ENCODE data around the gene TPST1.

DNA sequence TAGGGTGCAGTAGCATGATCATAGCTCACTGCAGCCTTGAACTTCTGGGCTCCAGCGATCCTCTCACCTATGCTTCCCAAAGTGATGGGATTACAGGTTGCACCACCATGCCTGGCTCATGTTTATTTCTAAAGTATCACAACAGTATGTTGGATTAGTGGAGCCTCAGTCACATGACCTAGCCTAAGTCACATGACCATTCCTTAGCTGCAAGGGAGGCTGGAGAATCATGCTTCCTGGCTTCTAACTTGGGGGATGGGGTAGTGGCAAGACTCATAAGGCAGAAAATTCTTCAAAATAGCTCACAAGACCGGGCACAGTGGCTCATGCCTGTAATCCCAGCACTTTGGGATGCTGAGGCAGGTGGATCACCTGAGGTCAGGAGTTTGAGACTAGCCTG, 26.9 kb upstream of the TPST1 start:
- TF ChIP-seq, protein P1, sequence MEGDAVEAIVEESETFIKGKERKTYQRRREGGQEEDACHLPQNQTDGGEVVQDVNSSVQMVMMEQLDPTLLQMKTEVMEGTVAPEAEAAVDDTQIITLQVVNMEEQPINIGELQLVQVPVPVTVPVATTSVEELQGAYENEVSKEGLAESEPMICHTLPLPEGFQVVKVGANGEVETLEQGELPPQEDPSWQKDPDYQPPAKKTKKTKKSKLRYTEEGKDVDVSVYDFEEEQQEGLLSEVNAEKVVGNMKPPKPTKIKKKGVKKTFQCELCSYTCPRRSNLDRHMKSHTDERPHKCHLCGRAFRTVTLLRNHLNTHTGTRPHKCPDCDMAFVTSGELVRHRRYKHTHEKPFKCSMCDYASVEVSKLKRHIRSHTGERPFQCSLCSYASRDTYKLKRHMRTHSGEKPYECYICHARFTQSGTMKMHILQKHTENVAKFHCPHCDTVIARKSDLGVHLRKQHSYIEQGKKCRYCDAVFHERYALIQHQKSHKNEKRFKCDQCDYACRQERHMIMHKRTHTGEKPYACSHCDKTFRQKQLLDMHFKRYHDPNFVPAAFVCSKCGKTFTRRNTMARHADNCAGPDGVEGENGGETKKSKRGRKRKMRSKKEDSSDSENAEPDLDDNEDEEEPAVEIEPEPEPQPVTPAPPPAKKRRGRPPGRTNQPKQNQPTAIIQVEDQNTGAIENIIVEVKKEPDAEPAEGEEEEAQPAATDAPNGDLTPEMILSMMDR (IDR thresholded peaks at IDR 0.05; ENCODE audit: borderline replicate concordance, extremely low read depth, low read length, poor library complexity, severe bottlenecking) = no peak
- TF ChIP-seq EZH2 (IDR thresholded peaks at IDR 0.05; ENCODE audit: borderline replicate concordance, low read depth, low read length, severe bottlenecking) = no peak
